HG03039 (cell line): ENCODE data around the gene UBL5.

Experiments
- ATAC-seq: cut with Tn5 transposase; IDR thresholded peaks from one replicate; pipeline ENCODE4 v1.9.1; 2021; ENCODE audit warnings: mild to moderate bottlenecking, moderate library complexity; ENCODE audit not compliant: unreplicated experiment

UBL5 gene

GRCh38 chr19:9848762-9849161, 21.0 kb downstream of the UBL5 start:
- ATAC-seq, result no peak

GRCh38 chr19:9849791-9850190, 22.1 kb downstream of the UBL5 start:
- ATAC-seq, result no peak

- no peak for ATAC-seq
These were observed 22.7 kb downstream of the UBL5 start for GRCh38 chr19:9850235-9850959.

- no peak for ATAC-seq
These were observed 26.6 kb downstream of the UBL5 start for GRCh38 chr19:9854282-9854846.

- ATAC-seq, result no peak
These were observed 28.9 kb downstream of the UBL5 start for GRCh38 chr19:9856609-9857008.

- ATAC-seq, result no peak
These were observed 29.5 kb downstream of the UBL5 start for GRCh38 chr19:9857076-9857721.

GRCh38 chr19:9857920-9858746, 30.4 kb downstream of the UBL5 start:
- no peak for ATAC-seq

DNA sequence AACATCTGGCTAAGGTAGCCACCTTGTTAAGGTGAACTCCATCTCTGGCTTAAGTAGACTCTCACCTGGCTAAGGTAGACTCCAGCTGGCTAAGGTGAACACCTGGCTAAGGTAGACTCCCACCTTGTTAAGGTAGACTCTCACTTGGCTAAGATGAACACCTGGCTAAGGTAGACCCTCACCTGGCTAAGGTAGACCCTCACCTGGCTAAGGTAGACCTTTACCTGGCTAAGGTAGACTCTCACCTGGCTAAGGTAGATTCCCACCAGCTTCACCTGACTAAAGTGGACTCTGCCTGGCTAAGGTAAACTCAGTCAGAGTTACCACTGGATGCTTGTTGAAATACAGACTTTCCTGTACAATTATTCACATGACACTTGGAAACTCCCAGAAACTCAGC, 31.0 kb downstream of the UBL5 start:
- no peak for ATAC-seq

GRCh38 chr19:9860407-9860806, 32.7 kb downstream of the UBL5 start:
- ATAC-seq, result no peak

GRCh38 chr19:9861503-9861902, 33.8 kb downstream of the UBL5 start:
- no peak for ATAC-seq

GRCh38 chr19:9862938-9863337, 35.2 kb downstream of the UBL5 start:
- no peak for ATAC-seq

DNA sequence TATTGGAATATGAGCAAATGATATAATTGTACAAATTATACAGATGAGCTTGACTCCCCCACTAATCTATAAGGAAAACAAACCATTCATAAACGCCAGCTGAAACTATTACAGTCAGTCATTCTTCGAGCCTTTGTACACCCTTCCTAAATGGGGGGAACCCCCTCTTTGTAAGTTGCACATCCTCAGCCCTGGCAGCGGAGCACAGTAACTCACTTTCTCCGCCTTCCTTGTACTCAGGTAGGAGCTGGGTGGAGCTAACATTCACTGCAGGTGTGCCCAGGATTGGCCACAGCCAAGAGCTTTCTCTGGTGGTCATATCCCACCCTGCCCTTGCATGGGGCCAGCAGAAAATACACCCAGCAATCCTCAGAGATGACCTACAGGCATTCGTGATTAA, 36.0 kb downstream of the UBL5 start:
- ATAC-seq, result no peak

DNA sequence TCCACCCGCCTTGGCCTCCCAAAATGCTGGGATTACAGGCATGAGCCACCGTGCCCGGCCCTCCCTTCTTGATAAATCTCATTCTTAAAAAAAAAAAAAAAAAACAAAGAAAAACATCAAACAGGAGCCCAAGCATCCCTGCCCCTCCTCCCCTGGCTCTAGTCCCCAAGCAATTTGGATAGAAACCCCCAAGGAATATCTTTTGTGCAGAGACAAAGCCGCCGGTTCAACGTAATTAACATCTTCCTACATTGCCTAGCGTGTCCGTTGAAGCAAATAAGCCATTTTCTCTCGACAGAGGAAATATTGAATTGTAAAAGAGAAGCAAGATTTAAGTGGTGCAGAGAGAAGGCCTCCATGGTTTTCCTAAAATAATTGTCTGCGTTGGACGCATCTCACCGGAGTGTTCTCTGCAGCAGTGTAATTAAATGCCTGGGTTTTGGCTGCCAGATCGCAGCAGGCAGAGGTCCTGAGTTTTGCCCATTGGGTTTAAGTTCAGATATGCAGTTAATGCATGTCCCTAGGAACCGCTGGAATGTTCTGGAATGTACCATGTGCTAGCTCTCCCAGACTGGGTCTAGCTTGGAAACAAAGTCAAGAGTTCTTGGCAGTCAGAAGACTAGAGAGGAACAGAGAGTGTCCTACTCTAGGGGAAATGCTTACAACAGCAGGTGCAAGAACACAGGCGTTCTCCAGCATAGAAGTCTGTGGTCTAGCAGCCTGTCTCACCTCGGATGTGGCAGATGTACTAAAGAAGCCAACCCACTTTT, 38.2 kb downstream of the UBL5 start:
- no peak for ATAC-seq

DNA sequence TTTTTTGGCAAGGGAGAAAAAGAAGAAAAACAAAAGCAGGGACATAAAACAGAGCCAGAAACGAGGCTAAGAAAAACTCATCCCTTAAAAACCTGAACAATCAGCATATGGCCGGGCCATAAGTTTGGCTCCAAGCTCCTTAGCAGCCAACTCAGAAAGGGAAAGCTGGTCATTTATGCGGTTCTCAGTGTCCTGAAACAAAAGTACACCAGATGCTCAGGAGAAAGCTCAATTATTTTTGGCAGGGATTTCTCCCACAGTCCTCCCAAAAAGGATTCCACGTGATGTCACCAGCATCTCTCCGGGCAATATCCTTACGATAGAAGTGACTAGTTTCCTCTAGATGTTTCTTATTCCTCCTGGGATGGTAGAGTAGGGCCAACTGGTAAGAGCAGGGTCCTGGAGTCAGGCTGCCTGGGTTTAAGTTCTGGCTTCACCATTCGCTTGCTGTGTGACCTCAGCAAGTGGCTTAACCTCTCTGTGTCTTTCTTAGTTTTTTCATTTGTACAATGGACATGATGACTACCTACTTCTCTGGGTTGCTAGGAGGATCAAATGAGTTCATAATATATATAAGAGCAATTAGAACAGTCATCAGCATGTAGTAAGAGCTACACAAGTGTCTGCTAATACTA, 41.4 kb downstream of the UBL5 start:
- no peak for ATAC-seq

DNA sequence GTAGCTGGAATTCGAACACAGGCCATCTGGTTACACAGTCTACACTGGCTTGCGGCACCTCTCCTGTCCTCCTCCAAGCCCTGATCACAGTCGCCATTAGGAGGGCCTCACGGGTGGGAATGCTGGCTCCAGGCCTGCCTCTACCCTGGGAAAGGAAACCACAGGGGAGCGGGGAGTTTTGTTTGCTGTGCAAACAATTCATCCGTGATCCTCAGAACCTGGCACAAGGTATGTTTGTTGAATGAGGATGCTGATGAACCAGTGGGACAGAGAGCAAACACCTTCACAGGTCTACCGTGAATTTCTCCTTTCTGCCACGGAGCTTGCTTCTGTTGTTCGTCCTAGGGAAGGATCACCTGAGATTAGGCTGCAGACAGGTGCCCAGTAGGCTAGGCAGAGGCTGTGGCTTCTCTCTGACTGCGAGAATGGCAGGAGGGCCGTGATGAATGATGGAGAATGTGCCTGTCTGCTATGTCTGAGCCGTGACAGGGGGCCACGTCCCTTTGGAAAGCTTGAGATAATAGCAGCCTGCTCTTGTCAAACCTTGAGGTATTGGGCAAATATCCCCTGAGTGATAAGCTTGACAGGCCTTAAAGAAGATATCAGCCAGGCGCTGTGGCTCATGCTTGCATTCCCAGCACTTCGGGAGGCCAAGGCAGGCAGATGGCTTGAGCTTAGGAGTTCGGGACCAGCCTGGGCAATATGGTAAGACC, 44.1 kb downstream of the UBL5 start:
- no peak for ATAC-seq

DNA sequence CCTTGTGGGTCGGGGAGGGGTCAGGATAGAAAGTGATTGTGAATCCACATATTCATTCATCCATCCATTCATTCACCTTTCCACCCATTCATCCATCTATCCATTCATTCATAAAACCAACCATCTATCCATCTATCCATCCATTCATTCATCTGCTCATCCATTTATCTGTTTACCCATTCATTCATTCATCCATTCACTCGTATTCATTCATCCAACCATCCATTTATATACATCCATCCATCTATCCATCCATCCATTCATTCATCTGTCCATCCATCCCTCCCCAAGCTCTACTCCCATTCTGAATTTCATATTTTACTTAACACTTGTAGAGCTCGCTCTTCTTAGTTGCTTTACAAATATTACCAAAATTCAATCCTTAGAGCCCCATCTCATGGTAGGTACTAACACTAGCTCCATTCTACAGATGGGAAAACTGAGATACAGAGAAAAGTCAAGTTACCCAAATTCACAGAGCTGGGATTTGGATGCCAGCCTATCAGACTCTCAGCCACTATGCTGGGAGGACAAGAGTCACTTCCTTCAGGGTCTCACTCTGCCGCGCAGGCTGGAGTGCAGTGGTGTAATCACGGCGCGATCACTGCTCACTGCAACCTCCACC, 45.0 kb downstream of the UBL5 start:
- ATAC-seq, result no peak

DNA sequence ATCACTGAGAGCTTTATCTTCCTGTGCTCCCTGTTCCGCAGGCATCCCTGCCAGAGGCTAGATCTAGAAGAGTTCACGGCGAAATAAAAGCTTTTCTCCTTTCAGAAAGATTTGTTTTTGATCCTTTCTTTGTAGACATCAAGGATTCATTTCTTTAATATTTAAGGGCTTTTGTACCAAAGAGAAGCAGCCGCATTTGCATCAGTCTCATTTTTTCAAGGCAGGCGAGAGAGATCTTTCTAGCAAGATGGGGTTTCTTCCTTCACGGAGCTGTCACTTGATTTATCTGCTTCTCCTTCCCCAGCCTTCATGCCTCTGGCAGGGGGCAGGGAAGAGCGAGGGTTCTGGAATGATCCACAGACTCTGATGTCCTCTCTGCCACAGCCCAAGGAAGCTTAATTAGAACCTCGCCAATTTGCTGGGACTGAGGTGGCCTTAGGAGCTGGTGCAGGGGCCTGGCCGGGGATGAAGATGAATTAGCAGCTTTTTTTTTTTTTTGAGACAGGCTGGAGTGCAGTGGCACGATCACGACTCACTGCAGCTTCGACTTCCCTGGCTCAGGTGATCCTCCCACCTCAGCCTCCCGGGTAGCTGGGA, 47.4 kb downstream of the UBL5 start:
- no peak for ATAC-seq

DNA sequence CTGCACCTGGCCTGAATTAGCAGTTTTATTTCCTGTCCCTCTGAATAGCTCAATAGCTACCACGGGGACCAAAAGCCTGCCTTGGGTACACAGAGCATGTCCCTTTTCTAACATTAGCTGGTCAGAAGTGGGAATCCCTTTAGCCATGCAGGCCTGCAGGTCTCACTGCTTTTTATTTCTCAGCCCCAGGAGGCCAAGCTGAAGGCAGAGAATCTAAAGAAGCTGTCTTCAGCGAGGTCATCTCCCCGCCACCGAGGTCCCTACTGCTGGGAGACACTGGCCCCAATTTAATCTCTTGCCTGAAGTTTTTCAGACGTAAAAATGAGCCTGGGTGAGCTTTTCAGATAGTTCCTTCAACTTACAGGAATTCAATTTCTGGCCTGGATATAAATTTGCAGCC, 48.1 kb downstream of the UBL5 start:
- ATAC-seq, result no peak
